Measurements from ENCODE around the gene FOXL2. TPM values are rescaled to one million over a fixed set of nuclear protein-coding genes. Genes with fewer than 3 reads are reported as not detected.

Gene FOXL2
- total and polyA plus RNA-seq, 2 of the 13 experiments (the other 11 are each of a cell fraction or from before 2014, with no cell fraction given): not detected

GRCh38 chr3:138976047-138976446, 29.1 kb upstream of the FOXL2 start:
- FAIRE-seq: no peak
- TF ChIP-seq ZNF260 (CRISPR knock-in tag; IDR thresholded peaks at IDR 0.05; ENCODE audit: borderline replicate concordance, low read depth) (no peak), ZHX2 (IDR thresholded peaks at IDR 0.05; ENCODE audit: low read depth) (no peak), ZHX2 (CRISPR knock-in tag; IDR thresholded peaks at IDR 0.05; ENCODE audit: borderline replicate concordance) (no peak), ZNF629 (CRISPR knock-in tag; conservative IDR thresholded peaks at IDR 0.05) (peak; percentile 48; the same call in 1 of the 2 replicates), CCDC6 (CRISPR knock-in tag; IDR thresholded peaks at IDR 0.05) (no peak), MAFK (conservative IDR thresholded peaks at IDR 0.05 in 1 of 2, IDR thresholded peaks at IDR 0.05 in 1 of 2; ENCODE audit: low read length in 2 of 2) (no peak)
- Histone ChIP-seq H3K9ac (ENCODE audit: insufficient read depth, low read depth, low read length) (no peak overlapping the region), H3K79me2 (ENCODE audit: insufficient read depth, low read length) (no peaks in the 10 kb centered on the region), H3K36me3 (replicated peaks in 1 of 2; ENCODE audit: control insufficient read depth in 1 of 2, insufficient read depth in 2 of 2, low read length in 2 of 2) (no peaks in the 10 kb centered on the region), H3K4me3 (replicated peaks in 1 of 3; ENCODE audit: insufficient read depth in 1 of 3, low read depth in 2 of 3, low read length in 3 of 3) (no peak overlapping the region), H2AFZ (ENCODE audit: low read length) (no peak overlapping the region), H3K4me2 (ENCODE audit: low read depth, low read length) (no peak overlapping the region), H3K27me3 (ENCODE audit: control insufficient read depth in 1 of 2, insufficient read depth in 2 of 2, low read length in 2 of 2) (peaks cover 0 to 11% of the 10 kb centered on the region in 2 experiments; a peak in 2 of 5 replicates), H4K20me1 (ENCODE audit: insufficient read depth, low read length) (no peaks in the 10 kb centered on the region), H3K9me3 (ENCODE audit: low read length) (no peaks in the 10 kb centered on the region), H3K4me1 (ENCODE audit: insufficient read depth, low read length) (peaks cover 9% of the 10 kb centered on the region; the same call in 1 of the 2 replicates), H3K27ac (ENCODE audit: extremely low read length, insufficient read depth, low read length) (no peak overlapping the region)
- BruUV-seq (replicated peaks): no TSS peak
- in situ Hi-C loops (cut with HindIII; ENCODE audit: extremely low pct_ligation_motif_present, low pct_unique_long_range_greater_than_20kb): loop anchor here (5.0 kb wide), 1 partner anchor 39 kb away; no protein-coding TSS in a partner anchor
- ATAC-seq: no peak
- CTCF ChIA-PET (ENCODE audit: low intra/inter-chr PET ratio, low total read pairs): no interaction called here
- intact Hi-C loops (cut with micrococcal nuclease; ENCODE audit: unreplicated experiment): no loop called here
- POLR2A ChIA-PET: no interaction called here
- DNase-seq (ENCODE audit: low spot score): no peak
